HepG2 (cell line): ENCODE measurements around the gene ADPRS. TPM values are rescaled to one million over a fixed set of nuclear protein-coding genes. Genes with fewer than 3 reads are reported as not detected.

Experiments used
- ATAC-seq: fragments of 200-7000 bp; cut with Tn5 transposase; 3 replicates; pipeline ENCODE4 v1.9.1; 2020; ENCODE audit warnings: mild to moderate bottlenecking, moderate library complexity
- BruUV-seq: library from RNA; stranded (reverse); fragments of 400-500 nt; replicated peaks from 2 replicates; lab custom pipeline; 2021; lab: Mats Ljungman, UMichigan
- CTCF ChIA-PET: fragments of 300-600 bp; formaldehyde crosslinking; extraction: SDS; loops from one replicate; lab custom pipeline; 2021; ENCODE audit warnings: low total read pairs, inconsistent platforms, low intra/inter-chr PET ratio; lab: Yijun Ruan, JAX
- POLR2A ChIA-PET: fragments of 350-600 bp; sonication (Branson Sonifier 250); formaldehyde crosslinking; loops from one replicate; lab custom pipeline; 2020; ENCODE audit warnings: antibody characterized with exemption, inconsistent platforms; lab: Yijun Ruan, JAX
- DNase-seq: peaks from one replicate; pipeline ENCODE4 v3.0.0-alpha.2; 2015; ENCODE audit warnings: low spot score
- FAIRE-seq: peaks from 3 replicates; lab custom pipeline; 2011; peaks lifted over from hg19 to GRCh38; lab: Jason Lieb, UNC
- H2AFZ ChIP-seq: one replicate; pipeline ENCODE4 v1.6.1; 2011; ENCODE audit warnings: low read length, inconsistent platforms
- H3K27ac ChIP-seq: fragments of 300-600 bp; 3 replicates; pipeline ENCODE4 v1.8.0; 2011; ENCODE audit warnings: mixed run types, mild to moderate bottlenecking, mixed read lengths, low read length, inconsistent platforms; ENCODE audit not compliant: insufficient read depth; ENCODE audit errors: extremely low read length
- H3K27me3 ChIP-seq, 2 experiments: fragments of 200-600 bp in 1 of 2; 2 replicates in 1 of 2; 3 replicates in 1 of 2; pipeline versions ENCODE4 v1.6.0 to v1.8.0; 2011; ENCODE audit warnings: low read length in 2 of 2, mild to moderate bottlenecking in 2 of 2, moderate library complexity in 2 of 2, inconsistent platforms in 1 of 2; ENCODE audit not compliant: insufficient read depth in 2 of 2, control insufficient read depth in 1 of 2
- H3K36me3 ChIP-seq, 2 experiments: fragments of 200-600 bp in 1 of 2; replicated peaks in 1 of 2; 2 replicates in 1 of 2; 3 replicates in 1 of 2; pipeline versions ENCODE4 v1.5.1 to v1.8.0; 2011; ENCODE audit warnings: low read length in 2 of 2, inconsistent platforms in 1 of 2; ENCODE audit not compliant: insufficient read depth in 2 of 2, control insufficient read depth in 1 of 2
- H3K4me1 ChIP-seq: 2 replicates; pipeline ENCODE4 v1.5.1; 2012; ENCODE audit warnings: low read length, inconsistent platforms; ENCODE audit not compliant: insufficient read depth
- H3K4me2 ChIP-seq: 2 replicates; pipeline ENCODE4 v1.6.0; 2011; ENCODE audit warnings: low read depth, low read length, inconsistent platforms
- H3K4me3 ChIP-seq, 3 experiments: fragments of 200-600 bp in 1 of 3; sonication (generic), shearing (Covaris generic) in 1 of 3; replicated peaks in 1 of 3; 2 replicates each; pipeline ENCODE4 v1.5.1; 2011 to 2016; ENCODE audit warnings: low read length in 3 of 3, inconsistent platforms in 2 of 3, low read depth in 2 of 3, mild to moderate bottlenecking in 2 of 3, control low read depth in 1 of 3, mixed read lengths in 1 of 3; ENCODE audit not compliant: insufficient read depth in 1 of 3
- H3K79me2 ChIP-seq: one replicate; pipeline ENCODE4 v1.6.1; 2011; ENCODE audit warnings: low read length, inconsistent platforms; ENCODE audit not compliant: insufficient read depth
- H3K9ac ChIP-seq: 2 replicates; pipeline ENCODE4 v1.6.0; 2011; ENCODE audit warnings: mild to moderate bottlenecking, low read depth, low read length, inconsistent platforms; ENCODE audit not compliant: insufficient read depth
- H3K9me3 ChIP-seq: 2 replicates; pipeline ENCODE4 v1.5.1; 2012; ENCODE audit warnings: mild to moderate bottlenecking, low read length
- H4K20me1 ChIP-seq: 2 replicates; pipeline ENCODE4 v1.6.0; 2011; ENCODE audit warnings: inconsistent platforms, mild to moderate bottlenecking, low read length, moderate library complexity; ENCODE audit not compliant: insufficient read depth
- CAMTA2 ChIP-seq: sonication (generic); formaldehyde crosslinking; IDR thresholded peaks from 2 replicates; pipeline ENCODE4 v1.4.0; 2020; ENCODE audit warnings: mild to moderate bottlenecking, missing genetic modification reagents, borderline replicate concordance
- DNMT3B ChIP-seq: conservative IDR thresholded peaks from 2 replicates; pipeline ENCODE4 v1.6.1; 2016; ENCODE audit warnings: missing biosample characterization, control low read depth
- KAT2B ChIP-seq: fragments of 150-350 bp; IDR thresholded peaks from 2 replicates; pipeline ENCODE4 v1.6.1; 2014; ENCODE audit warnings: low read depth, low read length, borderline replicate concordance
- KMT2B ChIP-seq: IDR thresholded peaks from 2 replicates; pipeline ENCODE4 v1.6.1; 2016; ENCODE audit warnings: missing genetic modification reagents, missing compliant biosample characterization
- PHF20 ChIP-seq: sonication (generic); formaldehyde crosslinking; IDR thresholded peaks from 2 replicates; pipeline ENCODE4 v1.5.0; 2020; ENCODE audit warnings: mild to moderate bottlenecking, missing genetic modification reagents
- REPIN1 ChIP-seq: sonication (generic); formaldehyde crosslinking; IDR thresholded peaks from 2 replicates; pipeline ENCODE4 v1.8.0; 2022; ENCODE audit warnings: missing genetic modification reagents, low read depth, mild to moderate bottlenecking, borderline replicate concordance
- TBL1XR1 ChIP-seq: fragments of 150-350 bp; IDR thresholded peaks from 2 replicates; pipeline ENCODE4 v1.6.1; 2014; ENCODE audit warnings: borderline replicate concordance, low read length; ENCODE audit not compliant: partially characterized antibody
- TGIF2 ChIP-seq: IDR thresholded peaks from 2 replicates; pipeline ENCODE4 v1.6.1; 2016; ENCODE audit warnings: control low read depth, missing compliant biosample characterization
- THAP11 ChIP-seq: IDR thresholded peaks from 2 replicates; pipeline ENCODE4 v1.6.1; 2016; ENCODE audit warnings: missing biosample characterization, missing genetic modification reagents
- ZBTB39 ChIP-seq: sonication (generic); formaldehyde crosslinking; IDR thresholded peaks from 2 replicates; pipeline ENCODE4 v1.5.0; 2020; ENCODE audit warnings: missing genetic modification reagents
- ZNF10 ChIP-seq: sonication (generic); formaldehyde crosslinking; IDR thresholded peaks from 2 replicates; pipeline ENCODE4 v1.4.0; 2020; ENCODE audit warnings: mild to moderate bottlenecking, low read depth, missing genetic modification reagents, borderline replicate concordance
- ZNF24 ChIP-seq: fragments of 450-650 bp; IDR thresholded peaks from 2 replicates; pipeline ENCODE4 v1.6.1; 2017; ENCODE audit warnings: antibody characterized with exemption, mild to moderate bottlenecking
- ZNF468 ChIP-seq: sonication (generic); formaldehyde crosslinking; IDR thresholded peaks from 2 replicates; pipeline ENCODE4 v1.8.0; 2022; ENCODE audit warnings: mild to moderate bottlenecking, moderate library complexity, missing genetic modification reagents
- whole genome bisulfite sequencing: methylation state at CpG from one replicate; pipeline ENCODE4 v1.1.6; 2017; ENCODE audit warnings: low lambda C conversion rate; 5-methylcytosine and 5-hydroxymethylcytosine counted together
- in situ Hi-C: cut with HindIII; loops from 2 replicates; pipeline ENCODE4 v1.10.0; 2017; ENCODE audit warnings: low pct_unique_long_range_greater_than_20kb; ENCODE audit not compliant: extremely low pct_ligation_motif_present
- intact Hi-C: fragments of 100-400 bp; cut with micrococcal nuclease; formaldehyde crosslinking; loops from one replicate; pipeline ENCODE4 v1.10.0; 2022; ENCODE audit not compliant: unreplicated experiment
- polyA plus RNA-seq, 8 experiments: library from polyadenylated mRNA; depleted of rRNA in 3 of 8; stranded (reverse) in 7 of 8; unstranded in 1 of 8; fragments of >200 nt; fragmentation: Illumina TruSeq in 4 of 8; extraction: Trizol in 4 of 8; gene quantifications; 2 replicates each; pipeline versions ENCODE4 v1.2.1 to v1.2.3, GENCODE V29; 2011 to 2016; ENCODE audit warnings: low read depth in 4 of 8, missing spikeins in 1 of 8, mixed read lengths in 1 of 8; ENCODE audit not compliant: insufficient read depth in 1 of 8
- total RNA-seq, 5 experiments: library from RNA; depleted of rRNA; stranded (reverse); fragments of >200 nt; fragmentation: Illumina TruSeq; extraction: Trizol; gene quantifications; 2 replicates each; pipeline ENCODE4 v1.2.3, GENCODE V29; 2016; ENCODE audit warnings: low read depth in 1 of 5
- TF ChIP-seq, protein P1 (sequence below): sonication (generic); formaldehyde crosslinking; IDR thresholded peaks from 2 replicates; pipeline ENCODE4 v1.9.0; 2021; ENCODE audit warnings: missing genetic modification reagents, mild to moderate bottlenecking, borderline replicate concordance
- TF ChIP-seq, protein P2 (sequence below): sonication (generic); formaldehyde crosslinking; IDR thresholded peaks from 2 replicates; pipeline ENCODE4 v1.5.0; 2020; ENCODE audit warnings: mild to moderate bottlenecking, missing genetic modification reagents

Gene ADPRS
- total and polyA plus RNA-seq, 2 of the 13 experiments (the other 11 are each of a cell fraction or from before 2014, with no cell fraction given), result 30.6 to 36.4 TPM

- H3K36me3 ChIP-seq, result no peaks in the 10 kb centered on the region
- H3K27ac ChIP-seq, result no peak overlapping the region
- DNase-seq (no peak), ATAC-seq (no peak), FAIRE-seq (no peak)
- no peaks in the 10 kb centered on the region for H3K79me2 ChIP-seq
- WGBS, result 47% methylated on average over 3 of the region's 3 CpGs
- no peak overlapping the region for H3K4me2 ChIP-seq
- peaks cover 0 to 2% of the 10 kb centered on the region in 2 experiments; a peak in 1 of 5 replicates for H3K27me3 ChIP-seq
- no peak overlapping the region for H3K4me3 ChIP-seq
- H3K4me1 ChIP-seq, result 0 out of 2 replicates have a peak, but pooled peaks cover 7% of the 10 kb centered on the region
- intact Hi-C loops (no loop called here), in situ Hi-C loops (no loop called here)
- no peaks in the 10 kb centered on the region for H4K20me1 ChIP-seq
- POLR2A ChIA-PET, result no interaction called here
- no peak overlapping the region for H2AFZ ChIP-seq
- CTCF ChIA-PET, result no interaction called here
- no peak overlapping the region for H3K9ac ChIP-seq
- no TSS peak for BruUV-seq
- no peaks in the 10 kb centered on the region for H3K9me3 ChIP-seq
- TF ChIP-seq KAT2B (no peak), TGIF2 (CRISPR knock-in tag) (no peak), ZBTB39 (CRISPR knock-in tag) (no peak), ZNF24 (no peak), ZNF468 (CRISPR knock-in tag) (no peak), REPIN1 (CRISPR knock-in tag) (no peak), THAP11 (CRISPR knock-in tag) (no peak), ZNF10 (no peak), TBL1XR1 (no peak), PHF20 (no peak), KMT2B (no peak), DNMT3B (CRISPR knock-in tag) (no peak), CAMTA2 (no peak)
- TF ChIP-seq, protein P1, sequence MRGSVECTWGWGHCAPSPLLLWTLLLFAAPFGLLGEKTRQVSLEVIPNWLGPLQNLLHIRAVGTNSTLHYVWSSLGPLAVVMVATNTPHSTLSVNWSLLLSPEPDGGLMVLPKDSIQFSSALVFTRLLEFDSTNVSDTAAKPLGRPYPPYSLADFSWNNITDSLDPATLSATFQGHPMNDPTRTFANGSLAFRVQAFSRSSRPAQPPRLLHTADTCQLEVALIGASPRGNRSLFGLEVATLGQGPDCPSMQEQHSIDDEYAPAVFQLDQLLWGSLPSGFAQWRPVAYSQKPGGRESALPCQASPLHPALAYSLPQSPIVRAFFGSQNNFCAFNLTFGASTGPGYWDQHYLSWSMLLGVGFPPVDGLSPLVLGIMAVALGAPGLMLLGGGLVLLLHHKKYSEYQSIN (CRISPR knock-in tag), result no peak
- TF ChIP-seq, protein P2, sequence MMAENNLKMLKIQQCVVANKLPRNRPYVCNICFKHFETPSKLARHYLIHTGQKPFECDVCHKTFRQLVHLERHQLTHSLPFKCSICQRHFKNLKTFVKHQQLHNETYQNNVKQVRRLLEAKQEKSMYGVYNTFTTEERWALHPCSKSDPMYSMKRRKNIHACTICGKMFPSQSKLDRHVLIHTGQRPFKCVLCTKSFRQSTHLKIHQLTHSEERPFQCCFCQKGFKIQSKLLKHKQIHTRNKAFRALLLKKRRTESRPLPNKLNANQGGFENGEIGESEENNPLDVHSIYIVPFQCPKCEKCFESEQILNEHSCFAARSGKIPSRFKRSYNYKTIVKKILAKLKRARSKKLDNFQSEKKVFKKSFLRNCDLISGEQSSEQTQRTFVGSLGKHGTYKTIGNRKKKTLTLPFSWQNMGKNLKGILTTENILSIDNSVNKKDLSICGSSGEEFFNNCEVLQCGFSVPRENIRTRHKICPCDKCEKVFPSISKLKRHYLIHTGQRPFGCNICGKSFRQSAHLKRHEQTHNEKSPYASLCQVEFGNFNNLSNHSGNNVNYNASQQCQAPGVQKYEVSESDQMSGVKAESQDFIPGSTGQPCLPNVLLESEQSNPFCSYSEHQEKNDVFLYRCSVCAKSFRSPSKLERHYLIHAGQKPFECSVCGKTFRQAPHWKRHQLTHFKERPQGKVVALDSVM, result no peak
Observed at GRCh38 chr1:36080236-36080635, 8.5 kb upstream of the ADPRS start.
